T-helper 2 cell treated with Interferon-gamma antibody and Interleukin-4, amounts not matched to agents 5 μg/mL and 100 μg/mL, for 36 hours (primary cell): Measurements from ENCODE around the gene ACSF3.
"Not testable (repeated sequence)": the region's sequence is repeated elsewhere in the genome, so short reads cannot be mapped to it uniquely, and the experiment has no call there.

ENCODE experiments used
- DNase-seq: peaks from one replicate; pipeline ENCODE4 v3.0.0; 2021; ENCODE audit warnings: low spot score
- H3K27ac Mint-ChIP-seq: one replicate; pipeline ENCODE4 v1.8.0; 2021; ENCODE audit warnings: mild to moderate bottlenecking, mixed read lengths
- H3K27me3 Mint-ChIP-seq: one replicate; pipeline ENCODE4 v1.8.0; 2021; ENCODE audit warnings: low read depth, mixed read lengths
- H3K36me3 Mint-ChIP-seq: one replicate; pipeline ENCODE4 v1.8.0; 2021; ENCODE audit warnings: low read depth, mixed read lengths
- H3K4me1 Mint-ChIP-seq: one replicate; pipeline ENCODE4 v1.8.0; 2021; ENCODE audit warnings: low read depth, mixed read lengths
- H3K4me3 Mint-ChIP-seq: one replicate; pipeline ENCODE4 v1.8.0; 2022; ENCODE audit warnings: mild to moderate bottlenecking, moderate library complexity, mixed read lengths
- H3K9me3 Mint-ChIP-seq: one replicate; pipeline ENCODE4 v1.8.0; 2021; ENCODE audit warnings: mixed read lengths

Gene ACSF3

GRCh38 chr16:89089120-89089519 is 4.5 kb upstream of the ACSF3 start:
- H3K36me3 Mint-ChIP-seq = peaks cover under 1% of the 10 kb centered on the region

GRCh38 chr16:89090182-89090630 is 3.4 kb upstream of the ACSF3 start:
- peaks cover 22% of the 10 kb centered on the region for H3K27me3 Mint-ChIP-seq
- H3K36me3 Mint-ChIP-seq = peaks cover 3% of the 10 kb centered on the region
- H3K9me3 Mint-ChIP-seq = no peaks in the 10 kb centered on the region
- H3K4me1 Mint-ChIP-seq = peaks cover 10% of the 10 kb centered on the region
- H3K4me3 Mint-ChIP-seq = no peak overlapping the region
- no peak overlapping the region for H3K27ac Mint-ChIP-seq
- DNase-seq = no peak

More at GRCh38 chr16:89089120-89089519, 4.5 kb upstream of the ACSF3 start:
- Mint-ChIP-seq H3K27me3 (peaks cover 22% of the 10 kb centered on the region), H3K27ac (no peak overlapping the region), H3K4me1 (peaks cover under 1% of the 10 kb centered on the region), H3K9me3 (peaks cover 3% of the 10 kb centered on the region), H3K4me3 (no peak overlapping the region)
- DNase-seq = no peak

- H3K27me3 Mint-ChIP-seq = peaks cover 22% of the 10 kb centered on the region
- H3K36me3 Mint-ChIP-seq = peaks cover 3% of the 10 kb centered on the region
- DNase-seq = no peak
- H3K4me1 Mint-ChIP-seq = peaks cover 13% of the 10 kb centered on the region
- no peaks in the 10 kb centered on the region for H3K9me3 Mint-ChIP-seq
- H3K4me3 Mint-ChIP-seq = no peak overlapping the region
- H3K27ac Mint-ChIP-seq = no peak overlapping the region
These were observed 2.8 kb upstream of the ACSF3 start for GRCh38 chr16:89090669-89091426.

DNA sequence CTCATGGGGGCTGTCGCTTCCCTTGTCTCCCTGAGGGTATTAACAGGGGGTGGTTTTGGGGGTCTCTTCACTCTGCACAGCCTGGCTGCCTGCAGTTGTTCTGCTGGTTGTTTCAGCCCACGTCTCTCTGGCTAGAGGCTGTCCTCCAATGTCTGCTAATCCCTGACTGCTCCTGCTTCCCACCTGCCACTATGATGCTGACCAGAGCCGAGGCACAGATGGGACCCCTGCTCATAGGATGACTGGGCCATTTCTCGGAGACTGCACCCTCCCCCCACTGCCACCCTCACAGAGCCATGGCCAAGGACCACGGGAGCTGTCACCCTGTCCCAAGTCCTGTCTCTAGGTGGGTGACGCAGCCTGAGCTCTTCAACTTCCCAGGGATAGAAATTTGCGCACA is 1.6 kb upstream of the ACSF3 start:
- H3K4me1 Mint-ChIP-seq = peaks cover 24% of the 10 kb centered on the region
- no peak for DNase-seq
- H3K36me3 Mint-ChIP-seq = peaks cover 12% of the 10 kb centered on the region
- H3K27me3 Mint-ChIP-seq = peaks cover 22% of the 10 kb centered on the region
- no peaks in the 10 kb centered on the region for H3K9me3 Mint-ChIP-seq
- H3K27ac Mint-ChIP-seq = no peak overlapping the region
- peak overlapping the region; percentile 25 for H3K4me3 Mint-ChIP-seq

DNA sequence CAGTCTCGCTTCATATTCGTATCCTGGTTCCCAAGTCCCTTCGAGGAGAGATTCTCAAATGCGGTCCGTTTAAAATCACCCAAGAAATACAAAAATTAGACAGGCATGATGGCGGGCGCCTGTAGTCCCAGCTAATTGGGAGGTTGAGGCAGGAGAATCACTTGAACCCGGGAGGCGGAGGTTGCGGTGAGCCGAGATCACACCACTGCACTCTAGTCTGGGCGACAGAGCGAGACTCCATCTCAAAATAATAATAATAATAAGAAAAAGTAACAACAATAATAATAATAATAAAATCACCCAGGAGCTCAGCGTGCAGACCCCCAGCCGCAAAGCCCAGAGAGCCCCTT is 425 bp upstream of the ACSF3 start:
- Mint-ChIP-seq H3K36me3 (peaks cover 15% of the 10 kb centered on the region), H3K4me3 (peak overlapping the region; percentile 69), H3K27ac (peak overlapping the region; percentile 65), H3K27me3 (peaks cover 21% of the 10 kb centered on the region), H3K4me1 (peaks cover 37% of the 10 kb centered on the region)
- not testable (repeated sequence) for DNase-seq, H3K9me3 Mint-ChIP-seq

- Mint-ChIP-seq H3K36me3 (peaks cover 18% of the 10 kb centered on the region), H3K4me3 (peak overlapping the region; percentile 89), H3K27me3 (peaks cover 20% of the 10 kb centered on the region), H3K9me3 (no peaks in the 10 kb centered on the region), H3K4me1 (peaks cover 45% of the 10 kb centered on the region), H3K27ac (peak overlapping the region; percentile 92)
- DNase-seq = no peak
These were observed 714 bp downstream of the ACSF3 start for GRCh38 chr16:89094252-89094879.

GRCh38 chr16:89094880-89095258 is 1.2 kb downstream of the ACSF3 start:
- H3K4me1 Mint-ChIP-seq = peaks cover 49% of the 10 kb centered on the region
- H3K4me3 Mint-ChIP-seq = peak overlapping the region; percentile 89
- no peak for DNase-seq
- H3K27ac Mint-ChIP-seq = peak overlapping the region; percentile 92
- no peaks in the 10 kb centered on the region for H3K9me3 Mint-ChIP-seq
- H3K36me3 Mint-ChIP-seq = peaks cover 22% of the 10 kb centered on the region
- H3K27me3 Mint-ChIP-seq = peaks cover 15% of the 10 kb centered on the region

DNA sequence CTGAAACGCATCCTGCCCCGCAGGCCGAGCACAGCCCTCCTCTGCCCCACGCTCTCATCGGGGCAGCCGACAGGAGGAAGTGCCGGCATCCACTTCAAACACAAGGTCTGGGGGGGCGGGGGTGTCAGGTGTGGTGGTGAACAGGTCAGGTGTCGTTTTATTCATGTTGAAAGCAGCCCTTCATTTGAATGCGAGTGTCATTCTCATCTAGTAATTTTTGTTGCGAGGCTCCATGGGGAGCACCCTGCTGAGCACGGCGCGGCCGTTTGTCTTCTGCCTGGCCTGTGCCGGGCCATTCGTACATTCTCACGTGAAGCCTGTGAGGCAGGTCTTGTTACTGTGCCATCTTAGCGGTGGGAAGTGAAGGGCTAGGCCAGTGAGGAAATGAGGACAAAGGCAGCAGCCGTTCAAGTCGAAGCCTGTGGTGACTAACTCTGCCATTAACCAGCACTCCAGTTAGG is 1.9 kb downstream of the ACSF3 start:
- Mint-ChIP-seq H3K4me1 (peaks cover 53% of the 10 kb centered on the region), H3K27ac (peak overlapping the region; percentile 92), H3K27me3 (peaks cover 11% of the 10 kb centered on the region), H3K9me3 (no peaks in the 10 kb centered on the region), H3K4me3 (peak overlapping the region; percentile 89), H3K36me3 (peaks cover 25% of the 10 kb centered on the region)
- no peak for DNase-seq

DNA sequence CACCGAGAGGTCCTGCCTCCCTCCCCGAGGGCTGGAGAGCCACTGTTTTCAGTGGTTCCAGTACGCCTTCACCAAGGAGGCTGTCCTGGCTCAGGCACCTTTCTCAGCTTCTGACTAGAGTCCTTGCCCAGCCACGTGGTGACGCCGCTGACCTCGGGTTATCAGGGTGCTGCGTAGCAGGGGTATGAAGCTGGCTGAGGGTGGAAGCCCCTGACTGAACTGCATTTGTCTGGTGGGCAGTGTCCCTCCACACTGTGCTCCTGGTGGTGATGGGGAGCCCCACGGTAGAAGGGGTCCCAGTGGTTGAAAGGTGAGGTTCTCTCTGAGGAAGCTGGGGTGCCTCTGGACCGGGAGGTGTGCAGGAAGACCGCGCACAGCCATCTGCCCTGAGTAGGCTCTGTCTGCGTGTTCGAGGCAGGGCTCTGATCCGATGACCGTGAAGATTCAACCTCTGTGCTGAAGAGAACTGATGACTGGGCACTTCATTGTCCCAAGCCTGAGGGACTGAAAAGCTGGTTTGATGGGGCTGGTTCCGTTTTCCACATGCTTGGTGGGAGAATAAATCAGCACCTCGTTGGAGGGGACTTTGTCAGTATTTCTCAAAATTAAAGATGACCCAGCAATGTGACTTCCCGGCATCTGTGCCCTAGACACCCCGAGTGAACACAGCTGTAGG is 2.5 kb downstream of the ACSF3 start:
- DNase-seq = no peak
- Mint-ChIP-seq H3K36me3 (peaks cover 26% of the 10 kb centered on the region), H3K9me3 (no peaks in the 10 kb centered on the region), H3K4me3 (peak overlapping the region; percentile 89), H3K27me3 (peaks cover 9% of the 10 kb centered on the region), H3K4me1 (peaks cover 56% of the 10 kb centered on the region), H3K27ac (peak overlapping the region; percentile 98)

GRCh38 chr16:89096768-89097391 is 3.2 kb downstream of the ACSF3 start:
- Mint-ChIP-seq H3K36me3 (peaks cover 33% of the 10 kb centered on the region), H3K27ac (peak overlapping the region; percentile 98), H3K4me1 (peaks cover 61% of the 10 kb centered on the region), H3K9me3 (no peaks in the 10 kb centered on the region), H3K4me3 (peak overlapping the region; percentile 89), H3K27me3 (peaks cover 5% of the 10 kb centered on the region)
- DNase-seq = peak; percentile 64

- Mint-ChIP-seq H3K9me3 (no peaks in the 10 kb centered on the region), H3K36me3 (peaks cover 35% of the 10 kb centered on the region), H3K4me3 (peak overlapping the region; percentile 89), H3K27me3 (no peaks in the 10 kb centered on the region), H3K4me1 (peaks cover 61% of the 10 kb centered on the region), H3K27ac (peak overlapping the region; percentile 98)
- no peak for DNase-seq
These were observed 3.7 kb downstream of the ACSF3 start for GRCh38 chr16:89097392-89097772.

- peak overlapping the region; percentile 98 for H3K27ac Mint-ChIP-seq
- H3K36me3 Mint-ChIP-seq = peaks cover 48% of the 10 kb centered on the region
- H3K4me3 Mint-ChIP-seq = peak overlapping the region; percentile 89
- H3K9me3 Mint-ChIP-seq = no peaks in the 10 kb centered on the region
- DNase-seq = no peak
- H3K4me1 Mint-ChIP-seq = peaks cover 61% of the 10 kb centered on the region
- H3K27me3 Mint-ChIP-seq = no peaks in the 10 kb centered on the region
These were observed 5.2 kb downstream of the ACSF3 start for GRCh38 chr16:89098767-89099430.

GRCh38 chr16:89099905-89100304 is 6.3 kb downstream of the ACSF3 start:
- H3K27ac Mint-ChIP-seq = peak overlapping the region; percentile 87
- H3K27me3 Mint-ChIP-seq = no peaks in the 10 kb centered on the region
- H3K9me3 Mint-ChIP-seq = no peaks in the 10 kb centered on the region
- DNase-seq = no peak
- peaks cover 50% of the 10 kb centered on the region for H3K36me3 Mint-ChIP-seq
- peaks cover 53% of the 10 kb centered on the region for H3K4me1 Mint-ChIP-seq
- H3K4me3 Mint-ChIP-seq = peak overlapping the region; percentile 58
